Anterior cingulate cortex (tissue), 58 donors: ENCODE results near the gene RPA3.
A peak's percentile ranks its signal among the peaks of the same experiment; 100 is the strongest.

ENCODE experiments used
- DNase-seq, 58 donors: peaks; one replicate each; lab custom pipeline; 2025; lab: John Stamatoyannopoulos, UW

RPA3 gene

GRCh38 chr7:7736671-7737070 lies 18.3 kb upstream of the RPA3 start:
- no peak for DNase-seq

DNA sequence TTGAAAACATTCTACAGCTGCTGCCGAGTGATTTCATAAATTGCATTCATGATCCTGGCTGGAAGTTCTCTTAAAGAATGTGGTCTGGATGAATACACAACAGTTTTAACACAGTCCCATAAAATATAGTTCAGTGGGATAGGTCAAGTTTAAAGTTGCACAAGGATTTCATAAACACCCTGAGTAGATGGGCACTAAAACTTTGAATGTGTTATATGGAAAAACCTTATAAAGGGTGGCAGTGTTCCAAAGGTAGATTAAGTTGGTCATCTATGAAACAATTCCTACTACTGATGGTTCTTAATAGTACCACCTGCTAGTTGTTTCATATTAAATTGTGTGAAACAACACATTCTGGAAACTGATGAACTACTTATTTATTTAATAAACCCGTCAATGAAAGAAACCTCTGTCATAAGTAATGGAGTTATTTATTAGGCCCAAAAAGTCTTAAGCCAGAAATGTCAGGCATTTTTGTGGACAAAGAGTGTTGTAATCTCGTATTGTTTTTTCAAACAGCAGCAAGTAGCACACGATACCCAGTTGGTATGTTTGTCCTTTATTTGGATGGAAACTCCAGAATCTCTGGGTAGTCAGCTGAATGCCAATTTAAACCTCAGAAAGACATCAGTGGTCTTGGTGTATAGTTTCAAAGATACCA lies 14.3 kb upstream of the RPA3 start:
- no peak for DNase-seq

- no peak for DNase-seq
These were observed 13.3 kb upstream of the RPA3 start for GRCh38 chr7:7731732-7732131.

DNA sequence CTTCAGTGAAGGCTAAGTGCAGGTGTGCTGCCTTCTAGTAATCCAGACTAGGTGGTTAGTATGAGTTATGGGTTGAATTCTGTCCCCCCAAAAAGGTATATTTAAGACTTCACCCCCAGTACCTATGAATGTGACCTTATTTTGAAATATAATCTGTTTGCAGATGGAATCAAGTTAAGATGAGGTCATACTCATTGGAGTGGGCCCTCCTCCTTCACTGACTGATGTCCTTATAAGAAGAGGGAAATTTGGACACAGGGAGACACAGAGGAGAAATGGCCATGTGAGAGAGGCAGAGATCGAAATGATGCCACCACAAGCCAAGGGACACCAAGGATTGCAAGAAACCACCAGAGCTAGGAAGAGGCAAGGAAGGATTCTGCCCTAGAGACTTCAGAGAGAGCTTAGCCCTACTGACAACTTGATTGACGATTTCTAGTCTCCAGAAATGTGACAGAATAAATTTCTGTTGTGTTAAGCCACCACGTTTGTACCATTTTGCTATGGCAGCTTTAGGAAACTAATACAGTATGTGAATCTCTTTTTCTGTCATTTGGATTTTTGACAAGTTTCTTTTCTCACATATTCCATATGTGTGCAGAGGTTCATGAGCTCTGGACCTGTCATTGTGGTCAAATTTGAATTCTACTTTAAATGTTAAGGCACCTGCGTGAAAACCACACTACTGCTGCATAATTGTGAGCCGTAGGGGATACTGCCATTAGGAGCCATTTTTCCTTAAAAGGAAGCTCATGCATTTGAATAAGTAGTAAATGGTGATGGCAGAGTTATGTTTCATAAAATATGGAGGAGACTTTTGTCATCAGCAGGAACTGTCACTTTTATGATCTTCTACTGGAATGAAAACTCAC lies 2.6 kb upstream of the RPA3 start:
- DNase-seq = no peak

- no peak for DNase-seq
These were observed 1.8 kb upstream of the RPA3 start for GRCh38 chr7:7720193-7720592.

- peak in 22 of 58 donors; percentile 0 to 40 (median 6) for DNase-seq
These were observed 829 bp upstream of the RPA3 start for GRCh38 chr7:7719236-7719635.

GRCh38 chr7:7713730-7714129 lies 4.7 kb downstream of the RPA3 start:
- DNase-seq = no peak

DNA sequence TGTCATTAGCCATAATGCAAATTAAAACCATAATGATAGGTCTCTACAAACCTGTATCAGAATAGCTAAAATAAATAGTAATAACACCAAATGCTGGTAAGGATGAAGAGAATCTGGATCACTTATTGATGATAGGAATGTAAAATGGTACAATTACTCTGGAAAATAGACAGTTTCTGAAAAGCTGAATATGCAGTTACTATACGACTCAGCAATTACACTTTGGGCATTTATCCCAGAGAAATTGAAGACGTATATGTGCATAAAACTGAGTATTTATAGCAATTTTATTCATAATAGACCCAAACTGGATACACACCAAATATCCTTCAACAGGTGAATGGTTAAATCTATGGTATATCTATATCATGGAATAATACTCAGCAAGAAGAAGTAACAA lies 7.9 kb downstream of the RPA3 start:
- DNase-seq = no peak

DNA sequence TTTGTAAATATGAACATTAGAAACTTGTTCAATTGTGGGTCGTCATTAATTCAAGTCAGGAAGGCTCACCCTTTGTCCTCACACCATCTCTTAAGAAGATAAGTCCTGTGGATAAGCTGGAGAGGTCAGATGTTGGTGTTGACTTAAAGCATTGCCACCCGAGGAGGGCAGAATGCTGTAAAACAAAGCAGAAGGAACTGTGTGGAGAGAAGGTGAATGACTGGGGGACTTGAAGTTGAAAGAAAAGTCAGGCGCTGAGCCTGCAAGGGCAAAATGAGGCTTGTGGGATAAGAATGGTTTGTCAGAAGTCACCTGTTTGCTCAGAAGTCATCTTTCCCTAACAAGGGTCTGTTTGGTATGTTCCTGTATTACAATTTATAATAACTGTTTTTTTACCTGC lies 9.1 kb downstream of the RPA3 start:
- DNase-seq = no peak

DNA sequence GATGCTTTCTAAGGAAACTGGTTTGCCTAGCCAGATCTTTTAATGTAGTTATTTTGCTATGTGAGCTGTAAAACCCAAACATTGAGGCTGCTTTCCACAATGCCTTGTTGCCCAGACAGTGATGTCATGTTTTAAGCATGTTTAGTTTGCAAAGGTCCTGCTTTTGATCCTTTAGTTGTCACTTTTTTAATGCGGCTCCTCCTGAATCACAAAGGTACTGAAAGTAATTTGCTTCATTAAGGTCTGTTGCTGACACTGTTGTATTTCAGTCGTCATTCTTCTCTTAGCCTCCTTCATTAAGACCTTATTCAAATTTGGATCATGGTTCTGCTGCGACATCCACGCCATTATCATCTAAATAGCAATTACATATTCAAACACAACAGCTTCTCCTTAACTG lies 10.6 kb downstream of the RPA3 start:
- DNase-seq = no peak

- no peak for DNase-seq
These were observed 11.2 kb downstream of the RPA3 start for GRCh38 chr7:7707246-7707645.

- DNase-seq = no peak
These were observed 11.7 kb downstream of the RPA3 start for GRCh38 chr7:7706556-7707172.

- DNase-seq = no peak
These were observed 12.3 kb downstream of the RPA3 start for GRCh38 chr7:7706101-7706511.

- DNase-seq = no peak
These were observed 13.1 kb downstream of the RPA3 start for GRCh38 chr7:7705318-7705717.

DNA sequence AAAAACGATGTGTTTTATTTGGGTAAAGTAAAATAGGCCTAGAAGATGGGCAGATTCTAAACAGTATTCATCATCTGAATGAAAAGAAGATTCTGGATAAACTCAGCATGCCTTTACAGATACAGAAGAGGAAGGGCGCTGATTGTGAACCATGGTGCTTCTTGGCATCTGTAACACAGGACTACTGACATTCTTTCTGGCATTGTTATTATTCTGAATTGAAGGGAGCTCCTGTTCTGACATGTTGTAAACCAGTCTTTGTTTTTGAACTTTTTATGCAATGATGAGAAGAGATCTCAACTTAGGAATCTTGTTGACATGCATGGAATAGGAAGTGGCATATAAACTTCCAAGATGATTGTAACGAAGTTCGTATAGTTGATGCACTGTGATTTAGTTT lies 13.5 kb downstream of the RPA3 start:
- no peak for DNase-seq

DNA sequence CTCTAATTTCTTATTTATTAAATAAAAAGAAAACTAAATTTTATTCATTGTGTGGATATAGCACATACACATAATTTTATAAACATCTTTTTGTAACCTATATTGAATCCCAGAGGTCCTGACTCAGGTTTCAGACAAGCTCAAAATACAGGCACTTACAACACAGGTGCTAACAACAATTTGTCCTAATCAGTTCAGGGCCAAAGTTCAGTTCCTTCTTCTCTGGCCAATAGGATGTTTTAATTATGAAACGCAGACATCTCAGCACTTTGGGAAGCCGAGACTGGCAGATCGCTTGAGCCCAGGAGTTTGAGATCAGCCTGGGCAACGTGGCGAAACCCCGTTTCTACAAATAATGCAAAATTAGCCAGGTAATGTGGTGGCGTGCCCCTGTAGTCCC lies 15.0 kb downstream of the RPA3 start:
- DNase-seq = no peak

GRCh38 chr7:7702826-7703225 lies 15.6 kb downstream of the RPA3 start:
- DNase-seq = no peak

- no peak for DNase-seq
These were observed 16.9 kb downstream of the RPA3 start for GRCh38 chr7:7701527-7701926.

DNA sequence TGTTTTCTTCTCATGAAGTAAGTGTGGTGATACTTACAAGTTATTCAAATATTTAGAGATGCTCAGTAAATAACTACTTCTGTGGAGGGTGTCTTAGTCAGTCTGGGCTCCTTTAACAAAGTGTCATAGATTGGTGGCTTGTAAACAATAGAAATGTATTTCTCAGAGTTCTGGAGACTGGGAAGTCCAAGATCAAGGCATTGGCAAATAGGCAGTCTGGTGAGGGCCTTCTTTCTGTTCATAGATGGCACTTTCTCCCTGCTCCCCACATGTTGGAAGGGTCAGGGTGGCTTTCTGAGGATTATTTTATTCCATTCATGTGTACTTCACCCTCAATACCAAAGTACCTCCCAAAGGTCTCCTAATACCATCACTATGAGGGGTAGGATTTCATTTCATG lies 18.4 kb downstream of the RPA3 start:
- no peak for DNase-seq

- no peak for DNase-seq
These were observed 19.0 kb downstream of the RPA3 start for GRCh38 chr7:7699380-7699779.

DNA sequence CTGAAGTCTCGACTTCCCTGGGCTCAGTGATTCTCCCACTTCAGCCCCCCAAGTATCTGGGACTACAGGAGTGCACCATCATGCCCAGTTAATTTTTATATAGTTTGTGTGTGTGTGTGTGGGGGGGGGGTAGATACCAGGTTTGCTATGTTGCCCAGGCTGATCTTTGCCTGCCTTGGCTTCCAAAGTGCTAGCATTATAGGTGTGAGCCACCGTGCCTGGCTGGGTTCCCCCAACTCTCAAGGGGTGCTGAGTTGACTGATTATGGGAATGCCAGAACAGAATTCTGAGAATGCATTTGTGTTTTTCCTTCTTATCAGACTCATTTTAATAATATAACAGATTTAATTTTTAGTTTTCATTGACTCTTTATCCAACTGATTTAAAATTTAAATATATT lies 19.5 kb downstream of the RPA3 start:
- DNase-seq = no peak
